Measurements from ENCODE around the gene CTIF.

Gene CTIF

DNA sequence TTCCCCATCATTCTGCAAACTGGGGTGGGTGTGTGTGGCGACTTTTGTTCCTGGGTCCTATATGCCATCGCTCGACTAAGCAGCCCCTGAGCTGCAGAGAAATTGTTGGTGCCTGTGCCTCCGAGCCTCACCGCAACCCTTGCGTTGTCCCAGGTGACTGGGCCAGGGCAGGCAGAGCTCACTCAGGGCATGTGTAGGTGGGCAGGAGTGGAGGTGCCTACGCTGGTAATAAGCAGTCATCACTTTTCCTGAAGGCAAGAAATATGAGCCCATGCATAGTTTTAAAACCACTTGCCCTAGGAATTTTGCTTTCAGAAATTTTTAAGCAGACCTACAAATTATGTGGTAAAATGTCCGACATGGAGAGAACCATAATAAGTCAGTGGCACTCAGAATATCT lies 214.1 kb downstream of the CTIF start:
- no peak overlapping the region for H3K4me3 ChIP-seq (ENCODE audit: low read length)
- TF ChIP-seq, protein P1, sequence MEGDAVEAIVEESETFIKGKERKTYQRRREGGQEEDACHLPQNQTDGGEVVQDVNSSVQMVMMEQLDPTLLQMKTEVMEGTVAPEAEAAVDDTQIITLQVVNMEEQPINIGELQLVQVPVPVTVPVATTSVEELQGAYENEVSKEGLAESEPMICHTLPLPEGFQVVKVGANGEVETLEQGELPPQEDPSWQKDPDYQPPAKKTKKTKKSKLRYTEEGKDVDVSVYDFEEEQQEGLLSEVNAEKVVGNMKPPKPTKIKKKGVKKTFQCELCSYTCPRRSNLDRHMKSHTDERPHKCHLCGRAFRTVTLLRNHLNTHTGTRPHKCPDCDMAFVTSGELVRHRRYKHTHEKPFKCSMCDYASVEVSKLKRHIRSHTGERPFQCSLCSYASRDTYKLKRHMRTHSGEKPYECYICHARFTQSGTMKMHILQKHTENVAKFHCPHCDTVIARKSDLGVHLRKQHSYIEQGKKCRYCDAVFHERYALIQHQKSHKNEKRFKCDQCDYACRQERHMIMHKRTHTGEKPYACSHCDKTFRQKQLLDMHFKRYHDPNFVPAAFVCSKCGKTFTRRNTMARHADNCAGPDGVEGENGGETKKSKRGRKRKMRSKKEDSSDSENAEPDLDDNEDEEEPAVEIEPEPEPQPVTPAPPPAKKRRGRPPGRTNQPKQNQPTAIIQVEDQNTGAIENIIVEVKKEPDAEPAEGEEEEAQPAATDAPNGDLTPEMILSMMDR (IDR thresholded peaks at IDR 0.05; ENCODE audit: insufficient read depth, low read depth, low read length, missing control alignments): no peak
- DNase-seq (ENCODE audit: low read depth): no peak

DNA sequence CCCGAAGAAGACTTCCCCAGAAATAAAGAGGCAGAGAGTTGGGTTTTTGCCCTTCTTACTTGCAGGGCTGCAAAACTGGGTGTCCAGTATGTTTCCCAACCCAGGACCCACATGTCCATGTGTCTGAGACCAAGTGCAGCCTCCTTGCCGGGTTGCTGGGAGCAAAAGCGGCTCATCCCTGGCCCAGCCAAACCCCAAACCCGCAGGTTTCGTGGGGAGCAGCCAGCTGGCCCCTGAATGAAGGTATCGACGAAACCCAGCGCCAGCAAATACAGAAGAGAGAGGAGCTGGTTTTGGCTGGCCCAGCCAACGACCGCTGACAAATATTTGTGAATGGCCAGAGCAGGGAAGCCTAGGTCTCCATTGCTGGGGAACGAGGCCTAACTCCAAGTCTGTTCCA lies 214.9 kb downstream of the CTIF start:
- TF ChIP-seq, protein P1 (IDR thresholded peaks at IDR 0.05; ENCODE audit: insufficient read depth, low read depth, low read length, missing control alignments): no peak
- no peak overlapping the region for H3K4me3 ChIP-seq (ENCODE audit: low read length)
- DNase-seq (ENCODE audit: low read depth): no peak

DNA sequence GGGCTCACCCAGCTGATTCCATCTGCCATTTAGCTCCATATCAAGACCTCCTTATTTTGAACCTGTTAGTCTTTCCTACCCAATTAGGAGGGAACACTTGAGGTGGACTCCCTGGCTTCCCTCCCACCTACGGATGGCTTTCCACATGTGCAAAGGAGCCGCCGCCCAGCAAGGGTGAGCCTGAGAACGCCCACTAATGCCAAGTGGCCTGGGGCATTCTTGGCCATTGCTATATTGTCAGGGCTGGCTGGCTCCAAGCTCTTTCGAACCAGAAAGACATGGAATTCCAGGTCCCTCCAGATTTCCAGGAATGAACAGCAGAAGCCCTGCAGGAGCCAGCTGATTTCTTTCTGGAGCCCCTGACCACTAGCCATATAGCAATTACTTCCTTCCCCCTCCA lies 215.7 kb downstream of the CTIF start:
- TF ChIP-seq, protein P1 (IDR thresholded peaks at IDR 0.05; ENCODE audit: insufficient read depth, low read depth, low read length, missing control alignments): no peak
- DNase-seq (ENCODE audit: low read depth): no peak
- no peak overlapping the region for H3K4me3 ChIP-seq (ENCODE audit: low read length)

DNA sequence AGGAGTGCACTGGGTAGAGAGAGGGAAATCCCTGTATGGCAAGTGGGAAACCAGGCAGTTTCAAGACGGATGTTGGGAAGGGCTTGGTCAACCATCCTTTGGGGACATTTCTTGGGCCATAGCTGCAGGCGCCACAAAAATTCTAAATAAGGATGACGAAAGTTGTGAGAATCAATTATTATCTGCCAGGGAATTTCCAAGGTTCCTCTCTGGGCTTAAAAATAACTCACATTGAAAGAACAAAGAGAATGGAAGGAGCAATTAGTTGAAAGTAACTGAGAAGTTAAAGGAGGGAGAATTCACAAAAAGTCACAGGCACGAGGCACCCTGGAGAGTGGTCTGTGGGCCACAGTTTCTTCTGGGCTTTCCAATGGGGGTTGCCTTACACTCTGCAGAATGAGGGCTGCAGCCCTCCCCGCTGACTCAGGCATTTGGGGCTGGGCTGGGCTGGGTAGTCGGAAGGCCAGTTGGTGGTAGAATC lies 216.2 kb downstream of the CTIF start:
- no peak for DNase-seq (ENCODE audit: low read depth)
- TF ChIP-seq, protein P1 (IDR thresholded peaks at IDR 0.05; ENCODE audit: insufficient read depth, low read depth, low read length, missing control alignments): no peak
- no peak overlapping the region for H3K4me3 ChIP-seq (ENCODE audit: low read length)

DNA sequence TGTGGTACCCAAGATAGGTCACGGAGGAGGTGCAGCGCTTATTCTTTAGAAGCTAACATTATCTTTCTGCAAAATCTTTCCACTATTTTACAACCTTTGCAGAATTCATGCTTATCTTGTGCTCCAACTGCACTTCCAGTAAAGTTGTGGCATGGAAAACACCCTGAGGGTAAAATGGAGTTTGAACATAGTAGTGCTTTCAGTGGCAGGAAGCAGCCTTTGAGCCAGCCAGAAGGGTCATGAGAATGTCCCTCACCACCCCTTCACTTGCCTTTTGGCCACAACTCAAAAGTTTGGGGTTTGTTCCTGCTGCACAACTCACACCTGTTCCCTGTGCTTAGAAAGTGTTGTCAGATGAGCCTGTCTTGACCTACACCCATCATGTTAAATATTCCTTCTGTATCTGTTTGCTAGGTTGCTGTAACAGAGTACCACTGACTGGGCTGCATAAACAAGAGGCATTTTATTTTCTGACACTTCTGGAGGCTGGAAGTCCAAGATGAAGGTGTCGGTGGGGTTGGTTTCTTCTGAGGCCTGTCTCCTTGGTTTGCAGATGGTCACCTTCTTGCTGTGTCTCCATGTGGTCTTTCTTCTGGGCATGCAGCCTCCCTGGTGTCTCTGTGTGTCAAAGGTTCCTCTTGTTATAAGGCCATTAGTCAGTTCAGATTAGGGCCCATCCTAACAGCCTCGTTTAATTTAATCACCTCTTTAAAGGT lies 217.8 kb downstream of the CTIF start:
- TF ChIP-seq, protein P1 (IDR thresholded peaks at IDR 0.05; ENCODE audit: insufficient read depth, low read depth, low read length, missing control alignments): no peak
- H3K4me3 ChIP-seq (ENCODE audit: low read length): no peak overlapping the region
- no peak for DNase-seq (ENCODE audit: low read depth)

DNA sequence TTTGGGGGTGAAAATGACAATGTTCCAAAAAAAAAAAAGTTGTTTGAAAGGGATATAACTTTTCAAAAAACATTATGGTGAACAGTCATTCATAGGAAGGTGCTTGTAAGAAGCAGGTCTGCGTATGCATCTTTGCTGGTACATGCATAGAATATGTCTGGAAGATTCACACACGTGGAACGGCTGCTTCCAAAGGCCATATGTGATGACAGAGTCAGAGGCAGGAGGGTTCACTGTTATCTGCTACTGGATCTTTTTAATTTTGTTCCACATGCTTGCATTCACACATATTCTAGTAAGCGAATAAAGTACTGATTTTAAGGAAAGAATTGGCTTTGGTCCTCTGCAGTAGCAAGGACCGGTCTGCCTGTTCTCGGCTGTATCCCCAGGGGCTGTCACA lies 218.5 kb downstream of the CTIF start:
- no peak overlapping the region for H3K4me3 ChIP-seq (ENCODE audit: low read length)
- DNase-seq (ENCODE audit: low read depth): no peak
- TF ChIP-seq, protein P1 (IDR thresholded peaks at IDR 0.05; ENCODE audit: insufficient read depth, low read depth, low read length, missing control alignments): no peak

DNA sequence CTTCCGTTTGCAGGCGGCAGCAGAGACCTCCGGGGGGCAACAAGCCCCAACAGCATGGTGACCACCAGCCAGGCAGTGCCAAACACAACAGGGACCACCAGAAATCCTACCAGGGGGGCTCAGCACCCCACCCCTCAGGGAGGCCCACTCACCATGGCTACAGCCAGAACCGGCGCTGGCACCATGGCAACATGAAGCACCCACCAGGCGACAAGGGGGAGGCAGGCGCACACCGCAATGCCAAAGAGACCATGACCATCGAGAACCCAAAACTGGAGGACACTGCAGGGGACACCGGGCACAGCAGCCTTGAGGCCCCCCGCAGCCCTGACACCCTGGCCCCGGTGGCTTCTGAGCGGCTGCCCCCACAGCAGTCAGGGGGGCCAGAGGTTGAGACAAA lies 219.1 kb downstream of the CTIF start:
- TF ChIP-seq, protein P1 (IDR thresholded peaks at IDR 0.05; ENCODE audit: insufficient read depth, low read depth, low read length, missing control alignments): no peak
- no peak for DNase-seq (ENCODE audit: low read depth)
- no peak overlapping the region for H3K4me3 ChIP-seq (ENCODE audit: low read length)
